Lung (tissue), 12 donors: ENCODE data around the gene ROR1. TPM values are rescaled to one million over a fixed set of nuclear protein-coding genes. Genes with fewer than 3 reads are reported as not detected.

Source experiments
- ATAC-seq: fragments of 200-7000 bp; cut with Tn5 transposase; one replicate; pipeline ENCODE4 v1.9.1; 2020; ENCODE audit warnings: moderate number of reproducible peaks; ENCODE audit not compliant: insufficient read depth, low FRiP score
- DNase-seq, 3 donors: peaks; one replicate each; pipeline ENCODE4 v3.0.0-alpha.2; 2013 to 2017
- H3K27ac ChIP-seq, 2 donors: one replicate each; pipeline ENCODE4 v1.5.1; 2013; ENCODE audit warnings: mild to moderate bottlenecking in 2 of 2, moderate library complexity in 2 of 2, control low read depth in 1 of 2, inconsistent platforms in 1 of 2, low read depth in 1 of 2, low read length in 1 of 2
- H3K27me3 ChIP-seq, 3 donors: one replicate each; pipeline ENCODE4 v1.5.1; 2013; ENCODE audit warnings: low read length in 2 of 3; ENCODE audit not compliant: control insufficient read depth in 3 of 3, insufficient read depth in 3 of 3
- H3K36me3 ChIP-seq, 4 donors: one replicate each; pipeline ENCODE4 v1.5.1; 2013; ENCODE audit warnings: low read length in 4 of 4, mild to moderate bottlenecking in 1 of 4, moderate library complexity in 1 of 4; ENCODE audit not compliant: control insufficient read depth in 4 of 4, insufficient read depth in 4 of 4
- H3K4me1 ChIP-seq, 5 donors: one replicate each; pipeline ENCODE4 v1.5.1; 2013; ENCODE audit warnings: low read length in 5 of 5, mild to moderate bottlenecking in 2 of 5, moderate library complexity in 1 of 5; ENCODE audit not compliant: control insufficient read depth in 5 of 5, insufficient read depth in 5 of 5
- H3K4me3 ChIP-seq: one replicate; pipeline ENCODE4 v1.5.1; 2013; ENCODE audit warnings: mild to moderate bottlenecking, control low read depth, moderate library complexity
- H3K9ac ChIP-seq, 2 donors: one replicate each; pipeline ENCODE4 v1.5.1; 2013; ENCODE audit warnings: low read length in 2 of 2, control low read depth in 1 of 2; ENCODE audit not compliant: insufficient read depth in 1 of 2
- H3K9me3 ChIP-seq, 4 donors: one replicate each; pipeline ENCODE4 v1.5.1; 2013; ENCODE audit warnings: low read length in 3 of 4, mild to moderate bottlenecking in 1 of 4, moderate library complexity in 1 of 4; ENCODE audit not compliant: control insufficient read depth in 4 of 4, insufficient read depth in 3 of 4
- WGBS, 2 donors: extraction: QIAGEN DNeasy Blood & Tissue Kit; methylation state at CpG; one replicate each; pipeline ENCODE4 v1.1.7; 2013; 5-methylcytosine and 5-hydroxymethylcytosine counted together
- polyA plus RNA-seq, 2 donors: library from polyadenylated mRNA; stranded (reverse); fragments of 200-250 nt; gene quantifications; one replicate each; pipeline ENCODE4 v1.2.1, GENCODE V29; 2013
- total RNA-seq, 2 donors: library from RNA; depleted of rRNA in 1 of 2; stranded (reverse); fragments of >200 nt in 1 of 2; gene quantifications; one replicate each; pipeline ENCODE4 v1.2.1, GENCODE V29; 2014 to 2021
- TF ChIP-seq, protein P1 (sequence below): IDR thresholded peaks from 2 replicates; pipeline ENCODE4 v1.5.1; 2012; ENCODE audit warnings: mild to moderate bottlenecking; ENCODE audit errors: control extremely low read depth, extremely low read depth
- donor health status: control.
- donor health status: control.
- donor health status: Bipolar disorder and iron deficiency.
- donor health status: healthy.
- donor health status: DM: yes; HTN: yes; CAD: no.

ROR1 gene
- total and polyA plus RNA-seq, 4 donors = 2.9 to 47.0 (median 14.0) TPM

DNA sequence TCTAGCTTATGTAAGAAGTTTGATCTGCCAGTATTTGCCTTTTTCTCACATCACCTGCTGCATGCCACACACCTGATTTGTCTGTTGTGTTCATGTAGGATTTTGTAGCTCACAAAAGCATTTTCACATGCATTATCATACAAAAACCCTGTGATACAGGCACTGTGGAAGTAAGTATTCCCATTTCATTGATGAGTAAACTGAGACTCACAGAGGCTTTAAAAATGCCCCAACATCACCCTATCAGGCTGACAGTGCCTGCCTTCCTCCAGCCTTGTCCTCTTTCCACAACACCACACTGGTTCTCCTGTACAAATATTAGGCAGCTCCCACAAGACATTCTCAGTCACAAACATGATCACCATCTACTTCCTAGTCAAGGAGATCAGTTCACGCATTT is 343.7 kb downstream of the ROR1 start:
- no peak overlapping the region for H3K4me3 ChIP-seq
- H3K27ac ChIP-seq = no peak overlapping the region
- H3K36me3 ChIP-seq = peaks cover 0 to 10% (median 1%) of the 10 kb centered on the region in 4 donors
- no peaks in the 10 kb centered on the region for H3K9me3 ChIP-seq
- H3K4me1 ChIP-seq = peaks cover 0 to 7% (median 0%) of the 10 kb centered on the region in 5 donors
- TF ChIP-seq, protein P1, sequence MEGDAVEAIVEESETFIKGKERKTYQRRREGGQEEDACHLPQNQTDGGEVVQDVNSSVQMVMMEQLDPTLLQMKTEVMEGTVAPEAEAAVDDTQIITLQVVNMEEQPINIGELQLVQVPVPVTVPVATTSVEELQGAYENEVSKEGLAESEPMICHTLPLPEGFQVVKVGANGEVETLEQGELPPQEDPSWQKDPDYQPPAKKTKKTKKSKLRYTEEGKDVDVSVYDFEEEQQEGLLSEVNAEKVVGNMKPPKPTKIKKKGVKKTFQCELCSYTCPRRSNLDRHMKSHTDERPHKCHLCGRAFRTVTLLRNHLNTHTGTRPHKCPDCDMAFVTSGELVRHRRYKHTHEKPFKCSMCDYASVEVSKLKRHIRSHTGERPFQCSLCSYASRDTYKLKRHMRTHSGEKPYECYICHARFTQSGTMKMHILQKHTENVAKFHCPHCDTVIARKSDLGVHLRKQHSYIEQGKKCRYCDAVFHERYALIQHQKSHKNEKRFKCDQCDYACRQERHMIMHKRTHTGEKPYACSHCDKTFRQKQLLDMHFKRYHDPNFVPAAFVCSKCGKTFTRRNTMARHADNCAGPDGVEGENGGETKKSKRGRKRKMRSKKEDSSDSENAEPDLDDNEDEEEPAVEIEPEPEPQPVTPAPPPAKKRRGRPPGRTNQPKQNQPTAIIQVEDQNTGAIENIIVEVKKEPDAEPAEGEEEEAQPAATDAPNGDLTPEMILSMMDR = no peak
- no peak for ATAC-seq
- no peak for DNase-seq
- WGBS, 2 donors = 96% methylated on average over 1 of the region's 1 CpG
- H3K27me3 ChIP-seq = no peaks in the 10 kb centered on the region
- H3K9ac ChIP-seq = no peak overlapping the region

DNA sequence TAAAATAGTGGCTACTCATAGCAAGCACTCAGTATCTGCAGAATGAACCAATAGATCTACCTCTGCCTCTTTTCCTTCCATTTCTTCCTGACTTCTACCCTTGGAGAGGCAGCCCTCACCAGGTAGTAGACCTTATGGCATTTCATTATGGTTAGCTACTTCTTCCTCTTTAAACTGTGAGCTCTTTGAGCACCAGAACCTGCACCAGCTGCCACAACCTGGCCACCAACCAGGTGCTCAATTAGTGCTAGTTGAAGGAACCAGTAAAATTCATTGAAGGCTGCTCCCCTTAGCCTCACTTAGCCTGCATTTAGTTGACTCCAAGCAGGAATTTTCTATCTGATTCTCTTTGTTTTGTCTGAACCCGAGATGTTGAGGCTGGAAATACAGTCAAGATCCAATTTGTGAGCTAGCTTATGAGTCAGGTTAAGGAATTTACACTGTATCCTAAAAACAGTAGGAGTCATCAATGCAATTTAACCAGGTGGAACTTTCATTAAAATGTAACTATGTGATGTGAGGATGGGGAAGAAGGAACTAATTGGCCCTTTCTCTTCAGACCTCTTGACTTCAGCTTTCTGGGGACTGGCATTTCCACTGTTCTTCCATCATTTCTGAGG is 348.1 kb downstream of the ROR1 start:
- Histone ChIP-seq H3K4me3 (no peak overlapping the region), H3K27ac (no peak overlapping the region), H3K36me3 (peaks cover 0 to 9% (median 1%) of the 10 kb centered on the region in 4 donors), H3K27me3 (no peaks in the 10 kb centered on the region), H3K9me3 (no peaks in the 10 kb centered on the region), H3K9ac (no peak overlapping the region), H3K4me1 (peaks cover 0 to 17% (median 0%) of the 10 kb centered on the region in 5 donors)
- DNase-seq (no peak), ATAC-seq (no peak)
- TF ChIP-seq, protein P1 = no peak
- WGBS, 2 donors = 89 to 92% methylated on average over 1 of the region's 1 CpG

GRCh38 chr1:64122588-64122987 is 348.8 kb downstream of the ROR1 start:
- no peak for DNase-seq
- Histone ChIP-seq H3K9ac (no peak overlapping the region), H3K4me1 (peaks cover 0 to 17% (median 0%) of the 10 kb centered on the region in 5 donors), H3K36me3 (peaks cover 0 to 9% (median 1%) of the 10 kb centered on the region in 4 donors), H3K27ac (no peak overlapping the region), H3K9me3 (no peaks in the 10 kb centered on the region), H3K27me3 (no peaks in the 10 kb centered on the region), H3K4me3 (no peak overlapping the region)
- TF ChIP-seq, protein P1 = no peak
- no peak for ATAC-seq
- WGBS, 2 donors = 95% methylated on average over 3 of the region's 3 CpGs
